Right lobe of liver (tissue), 4 donors: Measurements from ENCODE around the gene LGALS12.

Experiments
- CTCF ChIP-seq, 4 donors: fragments of 200-600 bp in 3 of 4; fragments of 450-650 bp in 1 of 4; IDR thresholded peaks; one replicate each; pipeline versions ENCODE4 v1.5.1 to v1.8.0; 2016 to 2022; ENCODE audit warnings: antibody characterized with exemption in 4 of 4, mild to moderate bottlenecking in 2 of 4
- POLR2A ChIP-seq: fragments of 450-650 bp; IDR thresholded peaks from one replicate; pipeline ENCODE4 v1.6.1; 2017; ENCODE audit warnings: antibody characterized with exemption, mild to moderate bottlenecking
- donor health status: DM: no; HTN: no; CAD: no.
- donor health status: DM: no; HTN: no; CAD: no.
- donor health status: DM: no; HTN: yes; CAD: no.

- TF ChIP-seq CTCF (IDR thresholded peaks at IDR 0.05) (no peak), POLR2A (no peak)
Observed at GRCh38 chr11:63520606-63521170, 14.8 kb downstream of the LGALS12 start.
